ENCODE data around the gene RPL7L1. TPM values are rescaled to one million over a fixed set of nuclear protein-coding genes. Genes with fewer than 3 reads are reported as not detected.

RPL7L1 gene
- total and polyA plus RNA-seq, 4 donors, result 39.3 to 98.7 (median 61.9) TPM

GRCh38 chr6:42907336-42907735 lies 27.9 kb downstream of the RPL7L1 start:
- no peak for DNase-seq
- 77 to 89% methylated on average over 5 of the region's 5 CpGs for WGBS, 2 donors
- TF ChIP-seq CTCF (IDR thresholded peaks at IDR 0.05; ENCODE audit: control extremely low read depth, extremely low read depth), result no peak
- Histone ChIP-seq H3K4me3 (no peak overlapping the region), H3K27me3 (ENCODE audit: control insufficient read depth in 3 of 3, insufficient read depth in 3 of 3, low read length in 2 of 3) (no peaks in the 10 kb centered on the region), H3K27ac (ENCODE audit: low read depth in 1 of 2, low read length in 1 of 2) (no peak overlapping the region), H3K9ac (ENCODE audit: insufficient read depth in 1 of 2, low read length in 2 of 2) (no peak overlapping the region), H3K4me1 (ENCODE audit: control insufficient read depth in 5 of 5, insufficient read depth in 5 of 5, low read length in 5 of 5) (peaks cover 0 to 8% (median 1%) of the 10 kb centered on the region in 5 donors), H3K9me3 (ENCODE audit: control insufficient read depth in 4 of 4, insufficient read depth in 3 of 4, low read length in 3 of 4) (no peaks in the 10 kb centered on the region), H3K36me3 (ENCODE audit: control insufficient read depth in 4 of 4, insufficient read depth in 4 of 4, low read length in 4 of 4) (no peaks in the 10 kb centered on the region)
- no peak for ATAC-seq (ENCODE audit: insufficient read depth, low FRiP score)

GRCh38 chr6:42909835-42910234 lies 30.4 kb downstream of the RPL7L1 start:
- Histone ChIP-seq H3K9me3 (ENCODE audit: control insufficient read depth in 4 of 4, insufficient read depth in 3 of 4, low read length in 3 of 4) (no peaks in the 10 kb centered on the region), H3K27ac (ENCODE audit: low read depth in 1 of 2, low read length in 1 of 2) (no peak overlapping the region), H3K9ac (ENCODE audit: insufficient read depth in 1 of 2, low read length in 2 of 2) (no peak overlapping the region), H3K4me3 (no peak overlapping the region), H3K4me1 (ENCODE audit: control insufficient read depth in 5 of 5, insufficient read depth in 5 of 5, low read length in 5 of 5) (peaks cover 0 to 1% (median 0%) of the 10 kb centered on the region in 5 donors), H3K36me3 (ENCODE audit: control insufficient read depth in 4 of 4, insufficient read depth in 4 of 4, low read length in 4 of 4) (no peaks in the 10 kb centered on the region), H3K27me3 (ENCODE audit: control insufficient read depth in 3 of 3, insufficient read depth in 3 of 3, low read length in 2 of 3) (no peaks in the 10 kb centered on the region)
- DNase-seq (no peak), ATAC-seq (ENCODE audit: insufficient read depth, low FRiP score) (no peak)
- WGBS, 2 donors, result 88% methylated on average over 10 of the region's 10 CpGs
- no peak for TF ChIP-seq CTCF (IDR thresholded peaks at IDR 0.05; ENCODE audit: control extremely low read depth, extremely low read depth)

GRCh38 chr6:42911171-42912021 lies 32.0 kb downstream of the RPL7L1 start:
- ATAC-seq (ENCODE audit: insufficient read depth, low FRiP score), result no peak

More at GRCh38 chr6:42911171-42912021, 32.0 kb downstream of the RPL7L1 start:
- Histone ChIP-seq H3K4me1 (ENCODE audit: control insufficient read depth in 5 of 5, insufficient read depth in 5 of 5, low read length in 5 of 5) (peaks cover 0 to 1% (median 0%) of the 10 kb centered on the region in 5 donors), H3K4me3 (no peak overlapping the region), H3K9me3 (ENCODE audit: control insufficient read depth in 4 of 4, insufficient read depth in 3 of 4, low read length in 3 of 4) (no peaks in the 10 kb centered on the region), H3K27me3 (ENCODE audit: control insufficient read depth in 3 of 3, insufficient read depth in 3 of 3, low read length in 2 of 3) (no peaks in the 10 kb centered on the region), H3K36me3 (ENCODE audit: control insufficient read depth in 4 of 4, insufficient read depth in 4 of 4, low read length in 4 of 4) (no peaks in the 10 kb centered on the region), H3K9ac (ENCODE audit: insufficient read depth in 1 of 2, low read length in 2 of 2) (peak overlapping the region; percentile 46 to 58), H3K27ac (ENCODE audit: low read depth in 1 of 2, low read length in 1 of 2) (no peak overlapping the region)
- no peak for TF ChIP-seq CTCF (IDR thresholded peaks at IDR 0.05; ENCODE audit: control extremely low read depth, extremely low read depth)
- peak; percentile 27 to 50 (median 49) for DNase-seq
- 17 to 20% methylated on average over 48 to 49 of the region's 49 CpGs for WGBS, 2 donors

Data from lung (tissue), 12 donors.